Osteocyte (in vitro differentiated cells): Measurements from ENCODE around the gene RPL22. TPM values are rescaled to one million over a fixed set of nuclear protein-coding genes. Genes with fewer than 3 reads are reported as not detected.

Source experiments
- DNase-seq: peaks from one replicate; pipeline ENCODE4 v3.0.0; 2021; ENCODE audit warnings: mixed read lengths; ENCODE audit not compliant: unreplicated experiment; ENCODE audit errors: extremely low spot score
- H3K27ac Mint-ChIP-seq: one replicate; pipeline ENCODE4 v1.8.0; 2021; ENCODE audit warnings: mild to moderate bottlenecking, mixed read lengths; ENCODE audit not compliant: unreplicated experiment
- H3K27me3 Mint-ChIP-seq: one replicate; pipeline ENCODE4 v1.8.0; 2021; ENCODE audit warnings: mixed read lengths; ENCODE audit not compliant: unreplicated experiment
- H3K36me3 Mint-ChIP-seq: one replicate; pipeline ENCODE4 v1.8.0; 2021; ENCODE audit warnings: mixed read lengths; ENCODE audit not compliant: unreplicated experiment
- H3K4me1 Mint-ChIP-seq: one replicate; pipeline ENCODE4 v1.8.0; 2021; ENCODE audit warnings: mixed read lengths; ENCODE audit not compliant: unreplicated experiment
- H3K4me3 Mint-ChIP-seq: one replicate; pipeline ENCODE4 v1.8.0; 2021; ENCODE audit warnings: mild to moderate bottlenecking, moderate library complexity, mixed read lengths; ENCODE audit not compliant: unreplicated experiment
- H3K9me3 Mint-ChIP-seq: one replicate; pipeline ENCODE4 v1.8.0; 2021; ENCODE audit warnings: mixed read lengths; ENCODE audit not compliant: unreplicated experiment
- CTCF ChIP-seq: fragments of 200-600 bp; sonication (generic); IDR thresholded peaks from 2 replicates; pipeline ENCODE4 v1.5.0; 2021; ENCODE audit warnings: antibody characterized with exemption, mild to moderate bottlenecking, moderate library complexity
- total RNA-seq: library from RNA; stranded (reverse); gene quantifications from 2 replicates; pipeline ENCODE4 v1.2.1, GENCODE V29; 2021

RPL22 gene
- total RNA-seq, 1 donor from 2014 or later: 373 TPM

GRCh38 chr1:6245869-6246496, 46.6 kb upstream of the RPL22 start:
- H3K4me1 Mint-ChIP-seq: peaks cover 18% of the 10 kb centered on the region
- DNase-seq: no peak
- H3K4me3 Mint-ChIP-seq: peak overlapping the region; percentile 64
- no peak for TF ChIP-seq CTCF
- H3K27me3 Mint-ChIP-seq: peaks cover 47% of the 10 kb centered on the region
- no peak overlapping the region for H3K27ac Mint-ChIP-seq
- H3K36me3 Mint-ChIP-seq: no peaks in the 10 kb centered on the region
- no peaks in the 10 kb centered on the region for H3K9me3 Mint-ChIP-seq

GRCh38 chr1:6245086-6245868, 45.9 kb upstream of the RPL22 start:
- TF ChIP-seq CTCF: peak; percentile 84
- no peak overlapping the region for H3K27ac Mint-ChIP-seq
- peaks cover 45% of the 10 kb centered on the region for H3K27me3 Mint-ChIP-seq
- H3K36me3 Mint-ChIP-seq: no peaks in the 10 kb centered on the region
- H3K9me3 Mint-ChIP-seq: no peaks in the 10 kb centered on the region
- no peak overlapping the region for H3K4me3 Mint-ChIP-seq
- peak; percentile 94 for DNase-seq
- H3K4me1 Mint-ChIP-seq: peaks cover 18% of the 10 kb centered on the region

DNA sequence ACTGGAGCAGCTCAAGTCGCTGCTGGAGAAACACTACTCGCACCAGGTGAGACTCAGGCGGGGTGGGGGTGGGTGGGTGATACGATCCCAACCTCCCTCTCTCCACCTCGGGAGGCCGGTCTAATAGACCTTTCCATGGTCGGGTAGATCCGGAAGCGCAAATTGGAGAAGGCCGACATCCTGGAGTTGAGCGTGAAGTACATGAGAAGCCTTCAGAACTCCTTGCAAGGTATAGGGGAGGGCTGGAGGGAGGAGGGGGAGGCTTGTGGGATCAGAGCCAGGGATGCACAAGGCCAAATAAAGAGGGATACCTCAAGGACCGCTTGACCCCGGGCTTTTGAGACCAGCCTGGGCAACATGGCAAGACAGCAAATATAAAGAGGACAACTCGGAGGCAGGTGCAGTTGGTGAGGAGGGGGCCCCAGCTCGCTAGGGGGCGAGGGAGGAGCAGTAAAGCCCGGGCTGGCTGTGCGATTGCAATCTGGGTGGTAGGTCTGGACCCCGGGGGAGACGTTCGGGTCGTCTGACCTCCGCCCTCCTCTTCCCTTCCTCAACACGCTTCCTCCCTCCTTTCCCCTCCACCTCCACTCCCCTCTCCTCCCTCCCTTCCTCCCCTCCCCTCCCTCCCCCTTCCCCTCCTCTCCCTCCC, 45.1 kb upstream of the RPL22 start:
- Mint-ChIP-seq H3K4me3 (no peak overlapping the region), H3K27me3 (peaks cover 47% of the 10 kb centered on the region), H3K36me3 (no peaks in the 10 kb centered on the region), H3K9me3 (no peaks in the 10 kb centered on the region), H3K27ac (no peak overlapping the region), H3K4me1 (peaks cover 16% of the 10 kb centered on the region)
- DNase-seq: no peak
- no peak for TF ChIP-seq CTCF

- no peaks in the 10 kb centered on the region for H3K36me3 Mint-ChIP-seq
- peaks cover 16% of the 10 kb centered on the region for H3K4me1 Mint-ChIP-seq
- no peaks in the 10 kb centered on the region for H3K9me3 Mint-ChIP-seq
- H3K27me3 Mint-ChIP-seq: peaks cover 51% of the 10 kb centered on the region
- no peak for DNase-seq
- no peak within 1 kb of the TSS for H3K27ac Mint-ChIP-seq
- TF ChIP-seq CTCF: no peak
- no peak within 1 kb of the TSS for H3K4me3 Mint-ChIP-seq
These were observed 44.6 kb upstream of the RPL22 start, which contains the start of gene HES3 for GRCh38 chr1:6243993-6244392. HES3 (plus strand) TSS chr1:6244179; CDS start chr1:6244366, 187 bp downstream.
